Epithelial cell of umbilical artery (primary cell): ENCODE data around the gene TRIM34. TPM values are rescaled to one million over a fixed set of nuclear protein-coding genes. Genes with fewer than 3 reads are reported as not detected.

ENCODE experiments used
- total RNA-seq: library from RNA; depleted of rRNA; stranded (reverse); fragments of >200 nt; gene quantifications from 2 replicates; pipeline ENCODE4 v1.2.3, GENCODE V29; 2014

TRIM34 gene, protein sequence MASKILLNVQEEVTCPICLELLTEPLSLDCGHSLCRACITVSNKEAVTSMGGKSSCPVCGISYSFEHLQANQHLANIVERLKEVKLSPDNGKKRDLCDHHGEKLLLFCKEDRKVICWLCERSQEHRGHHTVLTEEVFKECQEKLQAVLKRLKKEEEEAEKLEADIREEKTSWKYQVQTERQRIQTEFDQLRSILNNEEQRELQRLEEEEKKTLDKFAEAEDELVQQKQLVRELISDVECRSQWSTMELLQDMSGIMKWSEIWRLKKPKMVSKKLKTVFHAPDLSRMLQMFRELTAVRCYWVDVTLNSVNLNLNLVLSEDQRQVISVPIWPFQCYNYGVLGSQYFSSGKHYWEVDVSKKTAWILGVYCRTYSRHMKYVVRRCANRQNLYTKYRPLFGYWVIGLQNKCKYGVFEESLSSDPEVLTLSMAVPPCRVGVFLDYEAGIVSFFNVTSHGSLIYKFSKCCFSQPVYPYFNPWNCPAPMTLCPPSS
- total RNA-seq, result 5.8 and 26.4 TPM in 2 replicates

DNA sequence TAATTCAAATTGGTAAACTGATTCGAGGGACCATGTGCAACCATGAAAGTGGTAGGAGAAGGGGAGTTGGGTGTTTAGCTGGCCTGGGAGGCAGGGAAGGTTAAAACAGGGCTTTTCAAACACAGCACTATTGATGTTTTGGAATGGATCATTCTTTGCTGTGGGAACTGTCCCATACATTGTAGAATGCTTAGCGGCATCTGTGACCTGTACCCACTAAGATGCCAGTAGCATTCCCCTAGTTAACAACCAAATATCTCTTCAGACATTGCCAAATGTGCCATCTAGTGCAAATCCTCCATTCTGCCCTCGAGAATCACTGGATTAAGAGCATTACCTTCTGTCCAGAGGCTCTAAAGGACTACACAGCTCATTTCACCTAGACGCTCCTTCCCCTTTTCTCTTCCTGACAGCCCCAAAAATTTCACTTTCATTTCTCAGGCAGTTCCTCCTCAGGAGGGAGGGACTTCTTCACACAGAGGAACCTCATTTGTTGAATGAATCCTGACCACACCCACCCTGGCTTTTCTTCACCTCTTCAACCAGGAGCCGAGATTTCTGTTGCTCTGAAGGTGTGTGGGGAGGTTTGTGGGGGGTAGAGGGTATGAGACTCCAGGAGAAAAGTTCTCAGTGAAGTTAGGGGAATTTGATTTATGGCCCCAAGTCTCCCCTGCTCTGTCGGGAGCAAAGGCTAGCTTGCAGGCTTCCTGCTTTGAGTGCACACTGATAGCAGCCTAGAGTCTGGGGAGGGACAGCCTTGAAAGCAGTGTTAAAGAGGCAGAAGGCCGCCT, at the start of gene TRIM34:
Gene TRIM34, plus strand, starts transcription at position 513 of the 791 bp plus-strand sequence. CDS start 7,331 bp downstream, outside the sequence.

DNA sequence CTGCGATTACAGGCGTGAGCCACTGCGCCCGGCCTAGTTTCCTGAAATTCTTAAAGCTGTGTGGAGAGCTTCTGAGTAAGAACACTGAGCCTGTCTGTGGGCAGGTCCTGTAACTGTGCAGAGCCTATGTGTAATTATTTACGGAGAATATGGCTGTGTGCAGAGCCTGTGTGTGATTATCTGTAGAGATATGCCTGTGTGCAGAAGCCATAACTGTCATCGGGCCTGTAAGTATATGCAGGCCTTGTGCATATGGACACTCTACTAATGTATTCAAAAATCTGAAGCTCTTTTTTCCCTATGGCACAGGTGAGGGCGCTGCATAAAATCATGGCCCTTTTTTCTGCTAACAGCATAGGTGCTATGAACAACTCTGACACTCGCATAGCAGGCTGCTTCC, 44.2 kb upstream of the TRIM34 start, which contains the start of gene OR52B6:
Gene OR52B6, plus strand, starts transcription at position 301 of the 400 bp plus-strand sequence. Its CDS starts 0 bp downstream, at position 301.

DNA sequence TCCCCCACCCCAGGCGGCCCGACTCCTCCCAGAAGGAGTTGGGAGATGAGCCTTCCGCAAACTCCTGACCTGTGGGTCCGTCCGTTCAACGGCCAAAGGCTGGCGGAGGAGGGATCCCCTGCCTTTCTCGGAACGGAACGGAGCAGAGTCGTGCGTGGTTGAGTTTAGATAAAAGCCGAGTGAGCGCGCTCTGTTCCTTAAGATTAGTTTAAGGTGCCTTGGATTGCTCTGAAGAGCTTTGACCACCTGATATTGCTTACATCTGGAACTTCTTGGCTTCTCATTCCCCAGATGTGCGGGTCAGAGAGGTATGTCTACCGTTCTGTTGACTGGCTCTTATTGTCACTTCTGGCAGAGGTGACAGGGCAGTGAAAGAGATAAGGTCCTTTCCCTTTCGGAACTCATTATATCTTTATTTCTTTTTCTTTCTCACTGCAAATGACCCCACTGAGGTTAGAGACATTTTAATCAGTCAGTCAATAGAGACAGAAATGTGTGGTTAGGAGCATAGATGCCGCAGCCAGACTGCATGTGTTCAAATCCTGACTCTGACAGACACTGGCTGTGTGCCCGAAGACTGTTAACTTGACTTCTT, 28.1 kb upstream of the TRIM34 start, which contains the start of gene TRIM6:
Gene TRIM6, plus strand, starts transcription at position 31 of the 595 bp plus-strand sequence. Its CDS starts 261 bp downstream, at position 292.

DNA sequence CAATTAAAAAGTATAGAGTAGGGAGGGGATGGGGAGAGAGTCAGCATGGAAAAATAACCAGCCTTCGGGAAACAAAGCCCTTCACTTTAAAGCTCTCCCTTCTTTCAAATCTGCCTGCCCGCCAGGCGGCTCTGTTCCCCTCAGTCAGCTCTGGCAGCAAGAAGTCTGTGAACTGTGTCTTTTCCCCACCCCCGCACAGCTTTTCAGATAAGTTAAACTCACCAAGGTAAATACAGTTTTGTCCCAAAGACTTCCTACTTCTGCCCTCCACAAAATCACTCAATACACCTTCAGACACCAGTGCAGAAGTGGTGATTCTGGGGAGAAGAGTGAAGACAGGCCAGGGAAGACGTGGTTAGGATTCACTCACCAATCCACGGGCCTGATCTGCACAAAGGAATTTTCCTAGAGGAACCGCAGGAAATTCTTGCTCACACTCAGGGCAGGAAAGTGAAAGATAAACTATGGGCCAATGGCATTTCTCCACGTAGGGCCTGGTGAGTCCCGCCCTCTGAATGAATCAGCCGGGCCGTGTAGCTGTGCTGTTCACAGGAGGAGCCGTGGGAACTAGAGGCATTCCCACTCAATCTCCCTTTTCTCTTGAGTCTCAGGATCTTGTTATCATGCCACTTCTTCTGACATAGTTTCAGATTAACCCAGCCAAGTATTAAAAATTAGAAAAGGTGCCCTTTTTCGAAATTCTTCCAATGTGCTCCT, 60.0 kb downstream of the TRIM34 start, which contains the start of gene TRIM5:
Gene TRIM5, minus strand, starts transcription at position 429 of the 717 bp plus-strand sequence. CDS start 4,897 bp downstream, outside the sequence.

DNA sequence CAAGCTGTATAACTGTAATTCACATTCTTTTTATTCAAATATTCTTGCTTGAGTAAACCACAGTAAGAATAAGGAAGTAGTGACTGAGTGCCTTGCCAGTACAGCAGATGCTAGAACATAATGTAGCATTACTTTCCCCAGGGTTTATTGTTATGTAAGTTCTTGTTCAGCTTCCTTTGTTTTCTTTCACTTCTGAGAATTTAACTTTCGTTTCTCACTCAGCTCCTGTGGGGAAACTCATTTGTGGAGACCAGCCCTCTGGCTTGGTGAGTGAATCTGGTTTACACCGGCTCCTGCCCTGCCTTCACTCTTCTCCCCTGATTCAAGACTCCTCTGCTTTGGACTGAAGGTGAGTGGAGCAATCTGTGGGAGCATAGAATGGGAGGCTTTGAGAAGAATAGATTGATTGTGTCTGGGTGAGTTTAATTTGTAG, 64.8 kb downstream of the TRIM34 start, which contains the start of gene TRIM22:
Gene TRIM22, plus strand, starts transcription at position 240 of the 433 bp plus-strand sequence. CDS start 6,443 bp downstream, outside the sequence.

Other genes with a start within 250 kb of the TRIM34 start
- not detected in 2 replicates for gene OR51M1, start 241.2 kb upstream of the TRIM34 start, total RNA-seq
- not detected in 2 replicates for gene OR51Q1, start 202.9 kb upstream of the TRIM34 start, total RNA-seq
- gene OR51I1, start 183.5 kb upstream of the TRIM34 start, total RNA-seq, result not detected in 2 replicates
- not detected in 2 replicates for gene OR51I2, start 175.7 kb upstream of the TRIM34 start, total RNA-seq
- gene OR52D1, start 136.3 kb upstream of the TRIM34 start, total RNA-seq, result not detected in 2 replicates
- gene UBQLN3, start 115.0 kb upstream of the TRIM34 start, total RNA-seq, result not detected in 2 replicates
- not detected in 2 replicates for gene UBQLNL, start 108.3 kb upstream of the TRIM34 start, total RNA-seq
- not detected in 2 replicates for gene OR52H1, start 76.5 kb upstream of the TRIM34 start, total RNA-seq
- gene OR52B6, start 44.1 kb upstream of the TRIM34 start, total RNA-seq, result not detected in 2 replicates
- gene TRIM6, start 28.4 kb upstream of the TRIM34 start, total RNA-seq, result 0.97 and 2.4 TPM in 2 replicates
- 84.8 and 97.6 TPM in 2 replicates for gene TRIM5, start 60.1 kb downstream of the TRIM34 start, total RNA-seq
- gene TRIM22, start 64.8 kb downstream of the TRIM34 start, total RNA-seq, result 89.6 and 196 TPM in 2 replicates
- not detected in 2 replicates for gene OR56B1, start 111.4 kb downstream of the TRIM34 start, total RNA-seq
- not detected in 2 replicates for gene OR52N4, start 129.2 kb downstream of the TRIM34 start, total RNA-seq
- not detected in 2 replicates for gene OR52N5, start 158.4 kb downstream of the TRIM34 start, total RNA-seq
- gene OR52N1, start 166.3 kb downstream of the TRIM34 start, total RNA-seq, result not detected in 2 replicates
- gene OR52N2, start 183.9 kb downstream of the TRIM34 start, total RNA-seq, result not detected in 2 replicates
- not detected in 2 replicates for gene OR52E6, start 216.9 kb downstream of the TRIM34 start, total RNA-seq
- not detected in 2 replicates for gene OR52E8, start 232.7 kb downstream of the TRIM34 start, total RNA-seq